Panc1 (cell line): ENCODE results near the gene RNF4. TPM values are rescaled to one million over a fixed set of nuclear protein-coding genes. Genes with fewer than 3 reads are reported as not detected.

ENCODE experiments used
- ATAC-seq: fragments of 200-7000 bp; cut with Tn5 transposase; 2 replicates; pipeline ENCODE4 v1.9.1; 2020; ENCODE audit warnings: mild to moderate bottlenecking, moderate library complexity
- BruUV-seq: library from RNA; stranded (reverse); fragments of 400-500 nt; replicated peaks from 2 replicates; lab custom pipeline; 2021; lab: Mats Ljungman, UMichigan
- CTCF ChIA-PET: fragments of 300-600 bp; sonication (Branson Sonifier 250); formaldehyde crosslinking; loops from one replicate; lab custom pipeline; 2022; ENCODE audit warnings: antibody characterized with exemption; lab: Charles Lee
- POLR2A ChIA-PET: fragments of 300-600 bp; sonication (Branson Sonifier 250); formaldehyde crosslinking; loops from one replicate; lab custom pipeline; 2022; ENCODE audit warnings: antibody characterized with exemption; lab: Charles Lee
- DNase-seq: peaks from one replicate; pipeline ENCODE4 v3.0.0-alpha.2; 2010; ENCODE audit warnings: low read depth, low spot score
- H3K27ac ChIP-seq: 2 replicates; pipeline ENCODE4 v1.5.1; 2011; ENCODE audit warnings: mild to moderate bottlenecking, low read length, inconsistent platforms
- H3K27me3 ChIP-seq: fragments of 200-500 bp; sonication (Bioruptor generic); 2 replicates; pipeline ENCODE4 v1.6.0; 2014; ENCODE audit warnings: low read length, inconsistent platforms; ENCODE audit not compliant: control insufficient read depth, insufficient read depth
- H3K36me3 ChIP-seq: fragments of 200-500 bp; sonication (Bioruptor generic); 2 replicates; pipeline ENCODE4 v1.5.1; 2014; ENCODE audit warnings: inconsistent platforms, mild to moderate bottlenecking, low read length, moderate library complexity; ENCODE audit not compliant: control insufficient read depth, insufficient read depth
- H3K4me1 ChIP-seq: 2 replicates; pipeline ENCODE4 v1.5.1; 2011; ENCODE audit warnings: inconsistent platforms, mild to moderate bottlenecking, low read length, moderate library complexity; ENCODE audit not compliant: control insufficient read depth, insufficient read depth
- H3K4me3 ChIP-seq, 2 experiments: 2 replicates each; pipeline ENCODE4 v1.5.1; 2011 to 2012; ENCODE audit warnings: low read depth in 2 of 2, low read length in 2 of 2, mild to moderate bottlenecking in 2 of 2, inconsistent platforms in 1 of 2, moderate library complexity in 1 of 2
- H3K9me3 ChIP-seq: fragments of 200-500 bp; sonication (Bioruptor generic); 2 replicates; pipeline ENCODE4 v1.5.1; 2014; ENCODE audit warnings: low read depth, mild to moderate bottlenecking, inconsistent platforms, low read length, moderate library complexity; ENCODE audit not compliant: control insufficient read depth, insufficient read depth
- POLR2AphosphoS5 ChIP-seq: IDR thresholded peaks from 2 replicates; pipeline ENCODE4 v1.6.1; 2012; ENCODE audit warnings: mild to moderate bottlenecking, low read depth, low read length, moderate library complexity
- SIN3A ChIP-seq: IDR thresholded peaks from 2 replicates; pipeline ENCODE4 v1.6.1; 2012; ENCODE audit warnings: low read depth, mild to moderate bottlenecking, low read length, moderate library complexity, borderline replicate concordance; ENCODE audit not compliant: insufficient read depth
- TCF7L2 ChIP-seq: IDR thresholded peaks from 2 replicates; pipeline ENCODE4 v1.6.1; 2011; ENCODE audit warnings: mild to moderate bottlenecking, low read depth, low read length, inconsistent platforms
- in situ Hi-C: cut with HindIII; loops from 2 replicates; pipeline ENCODE4 v1.10.0; 2016; ENCODE audit warnings: low sequenced_read_pairs, low pct_unique_long_range_greater_than_20kb
- intact Hi-C: fragments of 100-400 bp; cut with micrococcal nuclease; formaldehyde crosslinking; loops from one replicate; pipeline ENCODE4 v1.10.0; 2022; ENCODE audit not compliant: unreplicated experiment
- total RNA-seq: library from RNA; stranded (reverse); gene quantifications from one replicate; pipeline ENCODE4 v1.2.1, GENCODE V29; 2021; ENCODE audit not compliant: unreplicated experiment
- TF ChIP-seq, protein P1 (sequence below), 2 experiments: IDR thresholded peaks; 2 replicates each; pipeline ENCODE4 v1.6.1; 2011 to 2012; ENCODE audit warnings: low read depth in 2 of 2, control low read depth in 1 of 2, low read length in 1 of 2, mild to moderate bottlenecking in 1 of 2, moderate library complexity in 1 of 2; ENCODE audit not compliant: insufficient read depth in 1 of 2
- TF ChIP-seq, protein P2 (sequence below): fragments of 450-650 bp; IDR thresholded peaks from 2 replicates; pipeline ENCODE4 v1.5.1; 2017; ENCODE audit warnings: mild to moderate bottlenecking

The RNF4 gene
- total RNA-seq, 1 experiment from 2014 or later: 55.0 TPM

DNA sequence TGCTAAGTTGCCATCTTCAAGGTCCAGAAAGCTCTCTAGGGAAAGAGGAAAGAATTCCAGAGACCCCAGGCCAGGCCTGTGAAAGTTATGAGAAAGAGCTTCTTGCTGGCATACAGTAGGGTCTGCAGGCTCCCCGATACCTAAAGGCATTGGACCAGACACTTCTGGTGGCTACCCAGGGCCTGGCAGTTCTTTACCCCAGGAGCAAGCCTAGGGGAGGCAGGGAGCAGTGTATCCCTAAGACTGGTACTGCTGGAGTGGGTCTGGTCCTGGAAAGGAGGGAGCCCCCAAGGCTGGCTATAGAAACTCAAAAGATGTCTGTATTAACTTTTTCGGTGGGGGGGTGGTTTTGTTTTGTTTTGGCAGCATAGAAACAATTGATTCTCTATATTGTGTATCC is 47.7 kb downstream of the RNF4 start:
- CTCF ChIA-PET: no interaction called here
- in situ Hi-C loops (no loop called here), intact Hi-C loops (no loop called here)
- H3K9me3 ChIP-seq: no peaks in the 10 kb centered on the region
- H3K27ac ChIP-seq: no peak overlapping the region
- no peak for DNase-seq
- no peaks in the 10 kb centered on the region for H3K27me3 ChIP-seq
- no peaks in the 10 kb centered on the region for H3K36me3 ChIP-seq
- H3K4me1 ChIP-seq: no peaks in the 10 kb centered on the region
- TF ChIP-seq, protein P1, sequence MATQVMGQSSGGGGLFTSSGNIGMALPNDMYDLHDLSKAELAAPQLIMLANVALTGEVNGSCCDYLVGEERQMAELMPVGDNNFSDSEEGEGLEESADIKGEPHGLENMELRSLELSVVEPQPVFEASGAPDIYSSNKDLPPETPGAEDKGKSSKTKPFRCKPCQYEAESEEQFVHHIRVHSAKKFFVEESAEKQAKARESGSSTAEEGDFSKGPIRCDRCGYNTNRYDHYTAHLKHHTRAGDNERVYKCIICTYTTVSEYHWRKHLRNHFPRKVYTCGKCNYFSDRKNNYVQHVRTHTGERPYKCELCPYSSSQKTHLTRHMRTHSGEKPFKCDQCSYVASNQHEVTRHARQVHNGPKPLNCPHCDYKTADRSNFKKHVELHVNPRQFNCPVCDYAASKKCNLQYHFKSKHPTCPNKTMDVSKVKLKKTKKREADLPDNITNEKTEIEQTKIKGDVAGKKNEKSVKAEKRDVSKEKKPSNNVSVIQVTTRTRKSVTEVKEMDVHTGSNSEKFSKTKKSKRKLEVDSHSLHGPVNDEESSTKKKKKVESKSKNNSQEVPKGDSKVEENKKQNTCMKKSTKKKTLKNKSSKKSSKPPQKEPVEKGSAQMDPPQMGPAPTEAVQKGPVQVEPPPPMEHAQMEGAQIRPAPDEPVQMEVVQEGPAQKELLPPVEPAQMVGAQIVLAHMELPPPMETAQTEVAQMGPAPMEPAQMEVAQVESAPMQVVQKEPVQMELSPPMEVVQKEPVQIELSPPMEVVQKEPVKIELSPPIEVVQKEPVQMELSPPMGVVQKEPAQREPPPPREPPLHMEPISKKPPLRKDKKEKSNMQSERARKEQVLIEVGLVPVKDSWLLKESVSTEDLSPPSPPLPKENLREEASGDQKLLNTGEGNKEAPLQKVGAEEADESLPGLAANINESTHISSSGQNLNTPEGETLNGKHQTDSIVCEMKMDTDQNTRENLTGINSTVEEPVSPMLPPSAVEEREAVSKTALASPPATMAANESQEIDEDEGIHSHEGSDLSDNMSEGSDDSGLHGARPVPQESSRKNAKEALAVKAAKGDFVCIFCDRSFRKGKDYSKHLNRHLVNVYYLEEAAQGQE (IDR thresholded peaks at IDR 0.05; ENCODE audit: insufficient read depth in 1 of 2, low read depth in 2 of 2, low read length in 1 of 2): no peak
- TF ChIP-seq TCF7L2: no peak
- TF ChIP-seq, protein P2, sequence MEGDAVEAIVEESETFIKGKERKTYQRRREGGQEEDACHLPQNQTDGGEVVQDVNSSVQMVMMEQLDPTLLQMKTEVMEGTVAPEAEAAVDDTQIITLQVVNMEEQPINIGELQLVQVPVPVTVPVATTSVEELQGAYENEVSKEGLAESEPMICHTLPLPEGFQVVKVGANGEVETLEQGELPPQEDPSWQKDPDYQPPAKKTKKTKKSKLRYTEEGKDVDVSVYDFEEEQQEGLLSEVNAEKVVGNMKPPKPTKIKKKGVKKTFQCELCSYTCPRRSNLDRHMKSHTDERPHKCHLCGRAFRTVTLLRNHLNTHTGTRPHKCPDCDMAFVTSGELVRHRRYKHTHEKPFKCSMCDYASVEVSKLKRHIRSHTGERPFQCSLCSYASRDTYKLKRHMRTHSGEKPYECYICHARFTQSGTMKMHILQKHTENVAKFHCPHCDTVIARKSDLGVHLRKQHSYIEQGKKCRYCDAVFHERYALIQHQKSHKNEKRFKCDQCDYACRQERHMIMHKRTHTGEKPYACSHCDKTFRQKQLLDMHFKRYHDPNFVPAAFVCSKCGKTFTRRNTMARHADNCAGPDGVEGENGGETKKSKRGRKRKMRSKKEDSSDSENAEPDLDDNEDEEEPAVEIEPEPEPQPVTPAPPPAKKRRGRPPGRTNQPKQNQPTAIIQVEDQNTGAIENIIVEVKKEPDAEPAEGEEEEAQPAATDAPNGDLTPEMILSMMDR: no peak
- TF ChIP-seq SIN3A: no peak
- TF ChIP-seq POLR2AphosphoS5: no peak
- no peak for ATAC-seq
- POLR2A ChIA-PET: no interaction called here
- BruUV-seq: no TSS peak
- H3K4me3 ChIP-seq: no peak overlapping the region

DNA sequence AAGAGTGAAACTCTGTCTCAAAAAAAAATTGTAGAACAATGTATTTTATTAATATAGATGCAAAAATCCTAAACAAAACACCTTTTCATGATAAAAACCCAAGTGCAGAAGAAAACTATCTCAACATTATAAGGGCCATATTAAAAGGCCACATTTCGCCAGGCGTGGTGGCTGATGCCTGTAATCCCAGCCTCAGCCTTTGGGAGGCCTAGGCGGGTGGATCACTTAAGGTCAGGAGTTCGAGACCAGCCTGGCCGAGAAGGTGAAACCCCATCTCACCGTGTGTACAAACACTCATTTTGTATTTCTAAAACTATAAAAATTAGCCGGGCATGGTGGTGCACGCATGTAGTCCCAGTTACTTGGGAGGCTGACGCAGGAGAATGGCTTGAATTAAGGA is 57.7 kb downstream of the RNF4 start:
- ChIA-PET POLR2A (no interaction called here), CTCF (no interaction called here)
- intact Hi-C loops: no loop called here
- no peak for TF ChIP-seq POLR2AphosphoS5
- no peak for TF ChIP-seq SIN3A
- TF ChIP-seq, protein P2: no peak
- TF ChIP-seq, protein P1 (IDR thresholded peaks at IDR 0.05; ENCODE audit: insufficient read depth in 1 of 2, low read depth in 2 of 2, low read length in 1 of 2): no peak
- no peak for TF ChIP-seq TCF7L2
- ATAC-seq (no peak), DNase-seq (no peak)
- Histone ChIP-seq H3K4me3 (no peak overlapping the region), H3K4me1 (no peaks in the 10 kb centered on the region), H3K27me3 (no peaks in the 10 kb centered on the region), H3K9me3 (no peaks in the 10 kb centered on the region), H3K27ac (no peak overlapping the region), H3K36me3 (no peaks in the 10 kb centered on the region)
- in situ Hi-C loops: no loop called here
- no TSS peak for BruUV-seq
